Skin epidermis (tissue), 12 donors: ENCODE data around the gene GJC3.
A peak's percentile ranks its signal among the peaks of the same experiment; 100 is the strongest.
"Not testable (repeated sequence)": the region's sequence is repeated elsewhere in the genome, so short reads cannot be mapped to it uniquely, and the experiment has no call there.

Experiments
- H3K27ac ChIP-seq, 21 experiments: fragments of 200-600 bp; sonication (generic) in 11 of 21; one replicate each; pipeline ENCODE4 v1.5.0; 2020; ENCODE audit warnings: mild to moderate bottlenecking in 3 of 21, inconsistent platforms in 2 of 21, moderate library complexity in 2 of 21
- H3K4me3 ChIP-seq, 7 experiments: fragments of 200-600 bp; sonication (generic) in 2 of 7; one replicate each; pipeline ENCODE4 v1.5.0; 2020; ENCODE audit warnings: inconsistent platforms in 2 of 7, mild to moderate bottlenecking in 2 of 7, moderate library complexity in 1 of 7

Gene GJC3

DNA sequence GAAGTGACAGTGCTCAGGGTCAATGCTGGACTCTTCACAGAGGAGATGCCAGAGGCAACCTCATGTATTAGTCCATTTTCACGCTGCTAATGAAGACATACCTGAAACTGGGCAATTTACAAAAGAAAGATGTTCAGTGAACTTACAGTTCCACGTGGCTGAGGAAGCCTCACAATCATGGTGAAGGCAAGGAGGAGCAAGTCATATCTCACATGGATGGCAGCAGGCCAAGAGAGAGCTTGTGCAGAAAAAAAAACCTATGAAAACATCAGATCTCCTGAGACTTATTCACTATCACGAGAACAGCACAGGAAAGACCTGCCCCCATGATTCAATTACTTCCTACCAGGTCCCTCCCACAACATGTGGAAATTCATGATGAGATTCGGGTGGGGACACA, 5.6 kb upstream of the GJC3 start:
- H3K4me3 ChIP-seq, H3K27ac ChIP-seq: not testable (repeated sequence)

DNA sequence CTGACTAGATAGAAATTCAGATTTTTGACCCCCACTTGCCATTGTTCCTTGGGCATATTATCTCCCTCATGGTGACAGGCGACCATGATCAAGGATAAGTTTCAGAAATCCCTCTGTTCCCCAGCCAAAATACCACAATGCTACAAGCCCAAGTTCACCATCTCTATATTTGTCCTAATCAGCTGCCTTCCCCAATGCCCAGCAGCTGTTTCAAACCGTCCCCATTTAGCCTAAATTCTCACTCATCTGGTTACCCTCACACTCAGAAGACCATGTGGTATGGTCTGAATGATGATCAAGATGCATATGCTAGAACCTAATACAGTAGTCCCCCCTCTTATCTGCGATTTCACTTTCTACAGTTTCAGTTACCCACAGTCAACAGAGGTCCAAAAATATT, 956 bp upstream of the GJC3 start:
- Histone ChIP-seq H3K27ac (no peak overlapping the region), H3K4me3 (no peak overlapping the region)

DNA sequence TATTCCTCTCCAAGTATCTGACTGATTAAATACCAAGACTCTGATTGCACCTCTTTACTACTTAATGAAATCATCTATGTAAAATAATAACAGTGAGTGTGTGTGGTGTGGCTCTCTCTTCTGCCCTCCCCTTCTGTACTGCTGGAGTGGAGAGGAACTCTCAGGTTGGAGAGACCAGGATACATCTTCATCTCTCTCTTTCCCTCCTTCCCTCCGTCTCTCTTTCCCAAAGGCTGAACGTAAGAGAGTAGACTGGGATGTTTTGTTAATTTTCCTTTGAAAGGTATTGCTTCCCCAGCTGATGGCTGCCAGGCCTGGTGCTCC, 272 bp upstream of the GJC3 start:
- Histone ChIP-seq H3K4me3 (peak overlapping the region in 2 of 7 experiments; percentile 19 to 23), H3K27ac (peak overlapping the region in 4 of 21 experiments; percentile 2 to 36 (median 10))

DNA sequence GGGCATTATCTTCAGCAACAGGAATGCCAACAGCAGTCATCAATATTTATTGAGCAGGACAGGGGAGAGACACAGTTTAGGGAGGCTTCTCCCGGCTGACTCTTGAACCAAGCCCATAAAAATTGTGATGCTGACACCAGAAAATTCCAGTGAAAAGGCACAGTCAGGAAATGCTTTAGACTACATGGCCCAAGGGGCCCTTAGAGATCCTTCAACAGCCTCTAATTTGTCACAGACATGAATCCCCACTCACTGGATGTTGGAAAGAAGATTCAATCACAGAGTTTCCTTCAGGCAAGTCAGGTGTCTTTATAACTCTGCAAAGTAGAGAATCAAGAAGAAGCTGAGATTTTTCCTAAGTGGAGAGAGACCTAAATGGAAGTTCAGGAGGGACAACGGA, 1.2 kb downstream of the GJC3 start:
- Histone ChIP-seq H3K4me3 (no peak overlapping the region), H3K27ac (no peak overlapping the region)

- Histone ChIP-seq H3K4me3 (no peak overlapping the region), H3K27ac (no peak overlapping the region)
Observed at GRCh38 chr7:99927536-99927935, 1.9 kb downstream of the GJC3 start.

DNA sequence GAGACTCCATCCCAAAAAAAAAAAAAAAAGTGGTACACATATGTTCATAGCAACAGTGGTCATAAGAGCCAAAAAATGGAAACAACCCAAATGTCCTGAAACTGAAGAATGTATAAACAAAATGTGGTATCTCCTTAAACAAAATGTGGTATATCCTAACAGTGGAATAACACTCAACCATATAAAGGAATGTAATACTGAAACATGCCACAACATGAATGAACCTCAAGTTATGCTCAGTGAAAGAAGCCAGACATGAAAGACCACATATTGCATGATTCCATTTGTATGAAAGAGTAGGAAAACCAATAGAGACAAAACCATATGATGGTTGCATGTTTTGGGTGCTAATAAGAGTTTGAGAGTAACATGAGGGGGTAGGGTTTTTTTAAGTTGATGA, 3.1 kb downstream of the GJC3 start:
- Histone ChIP-seq H3K4me3 (no peak overlapping the region), H3K27ac (no peak overlapping the region)

DNA sequence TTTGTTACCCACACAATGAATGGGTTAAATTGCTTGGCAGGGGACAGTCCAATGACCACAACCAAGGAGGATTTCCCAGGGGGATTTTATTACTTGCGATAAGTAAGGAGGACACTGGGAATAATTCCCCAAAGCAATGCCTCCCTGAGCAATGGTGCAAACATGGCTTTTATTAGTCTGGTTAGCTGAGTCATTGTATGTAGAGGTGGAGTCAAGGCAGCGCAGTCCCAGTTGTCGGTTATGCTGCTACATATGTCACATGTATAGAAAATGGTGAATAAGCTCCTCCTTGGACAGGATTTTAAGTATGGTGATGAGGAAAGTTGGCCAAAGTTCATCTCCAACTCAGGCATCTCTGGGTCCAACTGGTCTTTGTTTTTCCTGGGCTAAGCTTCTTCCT, 6.2 kb downstream of the GJC3 start:
- Histone ChIP-seq H3K4me3 (no peak overlapping the region), H3K27ac (no peak overlapping the region)

DNA sequence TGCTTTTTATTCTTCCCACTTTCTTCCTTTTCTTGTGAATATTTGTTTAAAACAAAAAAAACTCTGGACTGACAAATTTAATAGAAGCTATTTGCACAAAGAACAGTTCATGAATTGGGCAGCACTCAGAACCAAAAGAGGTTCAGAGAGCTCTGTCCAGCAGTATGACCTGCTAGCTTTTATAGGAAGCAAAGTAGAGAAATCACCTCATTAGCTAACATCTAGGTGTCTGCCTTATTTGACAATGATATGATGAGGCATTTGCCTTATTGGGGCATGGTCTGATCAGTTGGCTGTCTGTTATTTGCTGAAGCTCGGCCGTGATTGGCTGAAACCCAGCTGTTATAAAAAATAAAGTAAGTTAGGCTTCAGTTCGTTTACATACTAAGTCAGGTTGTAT, 9.3 kb downstream of the GJC3 start:
- Histone ChIP-seq H3K4me3 (peak overlapping the region; percentile 75 to 98 (median 88)), H3K27ac (peak overlapping the region in 17 of 21 experiments; percentile 88 to 98 (median 93))

GRCh38 chr7:99919814-99920112, 9.7 kb downstream of the GJC3 start:
- H3K27ac ChIP-seq: peak overlapping the region in 20 of 21 experiments; percentile 86 to 98 (median 93)

DNA sequence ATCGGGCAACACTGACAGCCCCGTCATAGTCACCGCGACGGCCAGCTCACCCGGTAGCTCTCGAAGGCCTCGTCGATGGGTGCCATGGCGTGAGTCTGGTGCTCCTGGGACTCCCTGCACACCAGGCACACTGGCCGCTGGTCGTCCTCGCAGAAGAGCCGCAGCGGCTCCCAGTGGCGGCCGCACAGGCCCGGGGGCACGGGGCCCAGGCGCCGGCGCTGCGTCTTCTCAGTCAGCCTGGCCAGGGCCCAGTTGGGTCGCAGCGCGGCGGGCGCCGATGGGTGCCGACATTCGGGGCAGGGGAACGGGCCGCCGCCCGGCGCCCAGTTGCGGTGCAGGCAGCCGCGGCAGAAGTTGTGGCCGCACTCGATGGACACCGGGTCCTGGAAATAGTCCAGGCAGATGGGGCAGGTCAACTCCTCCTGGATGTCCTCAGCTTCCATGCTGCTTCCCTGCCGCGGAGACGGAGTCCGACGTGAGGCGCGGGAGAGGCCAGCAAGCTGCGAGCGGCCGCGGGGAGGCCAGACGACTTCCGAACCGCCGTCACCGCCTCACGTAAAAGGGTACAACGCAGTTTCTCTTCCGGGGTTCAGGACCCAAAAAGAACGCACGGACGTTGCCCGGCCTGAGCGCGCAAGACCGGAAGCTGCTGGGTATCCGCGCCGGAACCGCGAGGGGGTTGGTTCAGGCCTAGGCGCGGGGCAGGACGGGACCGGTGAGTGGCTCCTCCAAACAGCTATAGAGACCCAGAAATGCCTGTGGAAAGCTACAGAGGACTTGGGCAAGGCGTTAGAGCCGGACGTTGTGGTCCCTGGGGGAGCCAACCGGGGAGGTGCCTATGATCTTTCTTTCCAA, 10.2 kb downstream of the GJC3 start, which contains the start of gene TRIM4:
TSS of gene TRIM4 (minus strand) at position 572 of the 855 bp plus-strand sequence. CDS start at position 443, 129 bp downstream.
- H3K4me3 ChIP-seq: peak within 1 kb of the TSS; percentile 75 to 98 (median 88)
- peak within 1 kb of the TSS; percentile 24 to 98 (median 93) for H3K27ac ChIP-seq

More at GRCh38 chr7:99919814-99920112, 9.7 kb downstream of the GJC3 start:
- peak overlapping the region; percentile 75 to 98 (median 88) for H3K4me3 ChIP-seq

DNA sequence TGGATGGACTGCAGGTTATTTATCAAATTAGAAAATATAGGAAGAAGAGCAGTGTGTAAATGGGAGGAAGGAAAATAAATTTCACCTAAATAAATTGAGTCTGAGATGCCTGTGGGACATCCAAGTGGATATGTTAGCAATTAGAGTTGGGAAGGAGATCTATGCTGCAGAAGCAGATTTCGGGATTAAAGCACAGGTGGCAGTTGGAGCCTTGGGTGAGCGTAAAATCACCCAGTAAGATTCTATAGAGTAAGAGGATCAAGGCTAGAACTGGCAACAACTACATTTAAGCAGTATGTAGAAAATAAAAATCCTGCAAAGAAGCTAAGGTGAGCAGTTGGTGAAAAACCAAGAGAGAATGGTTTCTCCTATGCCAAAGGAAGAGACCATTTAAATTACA, 18.4 kb downstream of the GJC3 start:
- Histone ChIP-seq H3K4me3 (no peak overlapping the region), H3K27ac (no peak overlapping the region)

DNA sequence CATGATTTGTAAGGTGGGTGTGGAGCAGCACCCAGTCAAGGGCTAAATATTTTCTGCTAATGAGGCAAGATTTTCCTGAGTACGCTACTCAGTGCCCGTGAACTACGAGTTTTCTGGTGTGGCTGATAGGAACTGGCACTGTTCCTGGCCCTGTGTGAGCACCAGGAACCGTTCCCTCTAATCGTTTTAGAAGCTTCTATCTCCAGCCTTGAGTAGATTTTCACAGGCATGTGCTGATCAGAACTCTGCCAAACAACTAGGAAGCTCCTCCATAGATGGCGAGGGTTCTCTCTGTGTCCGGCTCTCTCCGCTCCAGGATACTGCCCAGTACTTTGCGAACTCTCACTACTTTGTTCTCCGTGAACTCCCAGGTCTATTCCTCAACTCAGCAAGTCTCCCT, 27.8 kb downstream of the GJC3 start:
- H3K4me3 ChIP-seq: no peak overlapping the region
- H3K27ac ChIP-seq: no peak overlapping the region

DNA sequence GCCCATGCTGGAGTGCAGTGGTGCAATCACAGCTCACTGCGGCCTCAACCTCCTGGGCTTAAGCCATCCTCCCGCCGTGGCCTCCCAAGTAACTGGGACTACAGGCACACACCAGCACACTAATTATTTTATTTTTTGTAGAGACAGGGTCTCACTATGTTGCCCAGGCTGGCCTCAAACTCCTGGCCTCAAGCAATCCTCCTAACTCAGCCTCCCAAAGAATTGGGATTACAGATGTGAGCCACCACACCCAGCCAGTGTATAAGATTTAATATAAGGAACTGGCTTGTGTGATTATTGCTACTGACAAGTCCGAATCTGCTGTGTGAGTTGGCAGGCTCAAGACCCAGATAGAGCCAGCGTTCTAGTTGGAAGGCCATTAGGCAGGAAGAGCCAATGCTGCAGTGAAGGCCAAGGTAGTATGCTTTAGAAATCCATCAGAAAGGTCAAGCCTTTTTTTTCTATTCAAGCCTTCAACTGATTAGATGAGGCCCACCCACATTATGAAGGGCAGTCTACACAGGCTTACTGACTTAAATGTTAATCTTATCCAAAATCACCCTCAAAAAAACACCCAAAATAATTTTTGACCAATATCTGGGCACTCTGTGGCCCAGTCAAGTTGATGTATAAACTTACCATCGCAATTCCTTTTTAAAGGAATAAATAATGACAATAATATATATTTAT, 29.4 kb downstream of the GJC3 start:
- Histone ChIP-seq H3K27ac (no peak overlapping the region), H3K4me3 (no peak overlapping the region)

GRCh38 chr7:99898836-99899235, 30.6 kb downstream of the GJC3 start:
- H3K4me3 ChIP-seq: no peak overlapping the region
- H3K27ac ChIP-seq: no peak overlapping the region

- H3K27ac ChIP-seq: no peak overlapping the region
- no peak overlapping the region for H3K4me3 ChIP-seq
Observed at GRCh38 chr7:99898023-99898357, 31.4 kb downstream of the GJC3 start.

- Histone ChIP-seq H3K4me3 (no peak overlapping the region), H3K27ac (no peak overlapping the region)
Observed at GRCh38 chr7:99897322-99898022, 31.9 kb downstream of the GJC3 start.

GRCh38 chr7:99894738-99895137, 34.7 kb downstream of the GJC3 start:
- Histone ChIP-seq H3K27ac (no peak overlapping the region), H3K4me3 (no peak overlapping the region)

GRCh38 chr7:99893280-99893679, 36.1 kb downstream of the GJC3 start:
- no peak overlapping the region for H3K27ac ChIP-seq

GRCh38 chr7:99890348-99890747, 39.1 kb downstream of the GJC3 start:
- H3K4me3 ChIP-seq: not testable (repeated sequence)

More at GRCh38 chr7:99893280-99893679, 36.1 kb downstream of the GJC3 start:
- H3K4me3 ChIP-seq: no peak overlapping the region

DNA sequence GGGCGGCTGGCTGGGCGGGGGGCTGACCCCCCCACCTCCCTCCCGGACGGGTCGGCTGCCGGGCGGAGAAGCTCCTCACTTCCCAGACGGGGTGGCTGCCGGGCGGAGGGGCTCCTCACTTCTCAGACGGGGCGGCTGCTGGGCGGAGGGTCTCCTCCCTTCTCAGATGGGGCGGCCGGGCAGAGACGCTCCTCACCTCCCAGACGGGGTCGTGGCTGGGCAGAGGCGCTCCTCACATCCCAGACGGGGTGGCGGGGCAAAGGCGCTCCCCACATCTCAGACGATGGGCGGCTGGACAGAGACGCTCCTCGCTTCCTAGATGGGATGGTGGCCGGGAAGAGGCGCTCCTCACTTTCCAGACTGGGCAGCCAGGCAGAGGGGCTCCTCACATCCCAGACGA, 41.1 kb downstream of the GJC3 start:
- H3K27ac ChIP-seq, H3K4me3 ChIP-seq: not testable (repeated sequence)

More at GRCh38 chr7:99890348-99890747, 39.1 kb downstream of the GJC3 start:
- not testable (repeated sequence) for H3K27ac ChIP-seq

DNA sequence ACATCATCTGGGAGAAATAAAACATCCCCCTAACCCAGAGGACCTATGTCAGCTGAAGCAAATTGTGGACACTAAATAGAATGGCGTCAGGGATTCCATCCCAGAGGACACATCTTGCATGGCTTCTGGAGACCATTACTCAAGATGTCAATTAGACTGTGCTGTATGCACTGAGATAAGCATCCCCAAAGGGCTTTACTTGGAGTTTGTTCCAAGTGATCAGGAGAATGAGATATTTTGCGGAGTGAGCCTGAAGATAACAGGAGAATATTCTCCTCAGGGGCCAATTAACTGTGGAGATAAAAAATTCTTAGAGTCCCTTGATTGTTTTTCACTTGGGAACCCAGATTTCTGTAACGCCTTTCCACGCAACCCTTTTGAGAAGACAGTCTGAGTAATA, 48.0 kb downstream of the GJC3 start:
- Histone ChIP-seq H3K4me3 (no peak overlapping the region), H3K27ac (no peak overlapping the region)
